GM20000 (cell line): Measurements from ENCODE around the gene FZD4.

Experiments
- DNase-seq: peaks from one replicate; pipeline ENCODE4 v3.0.0; 2012; ENCODE audit warnings: low spot score
- CTCF ChIP-seq: IDR thresholded peaks from 2 replicates; pipeline ENCODE4 v1.5.1; 2012; ENCODE audit warnings: mild to moderate bottlenecking, control low read depth; ENCODE audit errors: extremely low read depth, missing control alignments

The FZD4 gene

GRCh38 chr11:86933891-86934581 lies 21.2 kb downstream of the FZD4 start:
- TF ChIP-seq CTCF = no peak
- no peak for DNase-seq

GRCh38 chr11:86932924-86933875 lies 22.0 kb downstream of the FZD4 start:
- no peak for DNase-seq
- no peak for TF ChIP-seq CTCF

GRCh38 chr11:86932259-86932585 lies 23.0 kb downstream of the FZD4 start:
- no peak for TF ChIP-seq CTCF
- DNase-seq = no peak

- no peak for TF ChIP-seq CTCF
- DNase-seq = no peak
Measured at GRCh38 chr11:86931548-86932258, 23.5 kb downstream of the FZD4 start.

- no peak for TF ChIP-seq CTCF
- no peak for DNase-seq
Measured at GRCh38 chr11:86930957-86931547, 24.1 kb downstream of the FZD4 start.

GRCh38 chr11:86926975-86927374 lies 28.2 kb downstream of the FZD4 start:
- no peak for DNase-seq
- TF ChIP-seq CTCF = no peak
